Measurements from ENCODE around the gene BRPF1. TPM values are rescaled to one million over a fixed set of nuclear protein-coding genes. Genes with fewer than 3 reads are reported as not detected.

Gene BRPF1
- total RNA-seq = 20.1 and 21.3 TPM in 2 replicates

- H3K27me3 ChIP-seq (ENCODE audit: control insufficient read depth, insufficient read depth, low read length) = peaks cover 2% of the 10 kb centered on the region
- H3K36me3 ChIP-seq (ENCODE audit: control insufficient read depth, insufficient read depth, low read length) = no peaks in the 10 kb centered on the region
- peak; percentile 90 for DNase-seq (ENCODE audit: low read depth)
- no peak for TF ChIP-seq CTCF (IDR thresholded peaks at IDR 0.05; ENCODE audit: insufficient read depth, low read length, poor library complexity, severe bottlenecking)
- H3K4me3 ChIP-seq (ENCODE audit: low read depth, low read length) = peak within 1 kb of the TSS; percentile 90
Measured at GRCh38 chr3:9731206-9732079, at the start of gene BRPF1. Gene BRPF1, plus strand, starts transcription at chr3:9731735. Its CDS starts 2,406 bp downstream, at chr3:9734141.

- TF ChIP-seq CTCF (IDR thresholded peaks at IDR 0.05; ENCODE audit: insufficient read depth, low read length, poor library complexity, severe bottlenecking) = no peak
- Histone ChIP-seq H3K36me3 (ENCODE audit: control insufficient read depth, insufficient read depth, low read length) (peaks cover 1% of the 10 kb centered on the region), H3K4me3 (ENCODE audit: low read depth, low read length) (no peak overlapping the region), H3K27me3 (ENCODE audit: control insufficient read depth, insufficient read depth, low read length) (no peaks in the 10 kb centered on the region)
- no peak for DNase-seq (ENCODE audit: low read depth)
Measured at GRCh38 chr3:9682096-9682495, 49.4 kb upstream of the BRPF1 start.

- Histone ChIP-seq H3K4me3 (ENCODE audit: low read depth, low read length) (no peak overlapping the region), H3K36me3 (ENCODE audit: control insufficient read depth, insufficient read depth, low read length) (peaks cover 3% of the 10 kb centered on the region)
Measured at GRCh38 chr3:9683426-9683825, 48.1 kb upstream of the BRPF1 start.

GRCh38 chr3:9685216-9686049 is 46.1 kb upstream of the BRPF1 start:
- DNase-seq (ENCODE audit: low read depth) = no peak
- Histone ChIP-seq H3K36me3 (ENCODE audit: control insufficient read depth, insufficient read depth, low read length) (peaks cover 2% of the 10 kb centered on the region), H3K27me3 (ENCODE audit: control insufficient read depth, insufficient read depth, low read length) (no peaks in the 10 kb centered on the region), H3K4me3 (ENCODE audit: low read depth, low read length) (no peak overlapping the region)
- TF ChIP-seq CTCF (IDR thresholded peaks at IDR 0.05; ENCODE audit: insufficient read depth, low read length, poor library complexity, severe bottlenecking) = no peak

More at GRCh38 chr3:9683426-9683825, 48.1 kb upstream of the BRPF1 start:
- DNase-seq (ENCODE audit: low read depth) = no peak
- TF ChIP-seq CTCF (IDR thresholded peaks at IDR 0.05; ENCODE audit: insufficient read depth, low read length, poor library complexity, severe bottlenecking) = no peak
- H3K27me3 ChIP-seq (ENCODE audit: control insufficient read depth, insufficient read depth, low read length) = no peaks in the 10 kb centered on the region

GRCh38 chr3:9686050-9686550 is 45.4 kb upstream of the BRPF1 start:
- TF ChIP-seq CTCF (IDR thresholded peaks at IDR 0.05; ENCODE audit: insufficient read depth, low read length, poor library complexity, severe bottlenecking) = no peak
- H3K27me3 ChIP-seq (ENCODE audit: control insufficient read depth, insufficient read depth, low read length) = no peaks in the 10 kb centered on the region
- DNase-seq (ENCODE audit: low read depth) = no peak
- H3K4me3 ChIP-seq (ENCODE audit: low read depth, low read length) = no peak overlapping the region
- peaks cover 2% of the 10 kb centered on the region for H3K36me3 ChIP-seq (ENCODE audit: control insufficient read depth, insufficient read depth, low read length)
